GM21515 (cell line): Measurements from ENCODE around the gene MVB12B.
"Not testable (repeated sequence)": the region's sequence is repeated elsewhere in the genome, so short reads cannot be mapped to it uniquely, and the experiment has no call there.

ENCODE experiments used
- ATAC-seq: cut with Tn5 transposase; IDR thresholded peaks from one replicate; pipeline ENCODE4 v1.9.1; 2021; ENCODE audit not compliant: unreplicated experiment

Gene MVB12B

GRCh38 chr9:126326228-126327005 lies at the start of gene MVB12B:
Gene MVB12B (plus strand): TSS chr9:126326829. CDS start chr9:126326930, 101 bp downstream.
- no peak for ATAC-seq

GRCh38 chr9:126283799-126284465 lies 42.7 kb upstream of the MVB12B start:
- ATAC-seq: no peak

- ATAC-seq: not testable (repeated sequence)
These were observed 41.0 kb upstream of the MVB12B start for GRCh38 chr9:126285652-126286051.

- no peak for ATAC-seq
These were observed 39.3 kb upstream of the MVB12B start for GRCh38 chr9:126287166-126287866.

GRCh38 chr9:126290871-126291270 lies 35.8 kb upstream of the MVB12B start:
- no peak for ATAC-seq

- no peak for ATAC-seq
These were observed 34.7 kb upstream of the MVB12B start for GRCh38 chr9:126291925-126292324.

- ATAC-seq: no peak
These were observed 33.7 kb upstream of the MVB12B start for GRCh38 chr9:126292736-126293521.

- ATAC-seq: no peak
These were observed 33.1 kb upstream of the MVB12B start for GRCh38 chr9:126293522-126293889.

GRCh38 chr9:126294331-126295081 lies 32.1 kb upstream of the MVB12B start:
- no peak for ATAC-seq

- no peak for ATAC-seq
These were observed 31.5 kb upstream of the MVB12B start for GRCh38 chr9:126295082-126295477.

- no peak for ATAC-seq
These were observed 31.1 kb upstream of the MVB12B start for GRCh38 chr9:126295516-126295915.

GRCh38 chr9:126295936-126296600 lies 30.6 kb upstream of the MVB12B start:
- ATAC-seq: no peak

- ATAC-seq: no peak
These were observed 29.9 kb upstream of the MVB12B start for GRCh38 chr9:126296687-126297086.

- no peak for ATAC-seq
These were observed 29.0 kb upstream of the MVB12B start for GRCh38 chr9:126297661-126298060.

GRCh38 chr9:126298063-126298801 lies 28.4 kb upstream of the MVB12B start:
- ATAC-seq: no peak

- ATAC-seq: no peak
These were observed 26.8 kb upstream of the MVB12B start for GRCh38 chr9:126299706-126300276.

- no peak for ATAC-seq
These were observed 25.4 kb upstream of the MVB12B start for GRCh38 chr9:126301196-126301595.

- ATAC-seq: no peak
These were observed 24.5 kb upstream of the MVB12B start for GRCh38 chr9:126301985-126302603.
